ENCODE results near the gene ITPKB.

The ITPKB gene

GRCh38 chr1:226668173-226668560 lies 70.9 kb downstream of the ITPKB start:
- H3K14ac ChIP-seq (ENCODE audit: low read length), result no peak overlapping the region

GRCh38 chr1:226666692-226667091 lies 72.4 kb downstream of the ITPKB start:
- Histone ChIP-seq H3K4me2 (ENCODE audit: insufficient read depth, low read length, poor library complexity, severe bottlenecking) (no peak overlapping the region), H4K91ac (ENCODE audit: low read depth, low read length, poor library complexity) (no peak overlapping the region), H3K4me3 (ENCODE audit: low read length in 2 of 2) (no peak overlapping the region), H3K27me3 (ENCODE audit: control insufficient read depth in 3 of 3, insufficient read depth in 3 of 3, low read depth in 1 of 3, low read length in 3 of 3) (no peaks in the 10 kb centered on the region), H3K18ac (ENCODE audit: low read length) (no peak overlapping the region), H3K4me1 (ENCODE audit: control insufficient read depth in 2 of 2, insufficient read depth in 1 of 2, low read depth in 1 of 2, low read length in 2 of 2) (peaks cover 20 to 21% of the 10 kb centered on the region in 2 donors), H3K14ac (ENCODE audit: low read length) (no peak overlapping the region), H2AFZ (ENCODE audit: low read length) (no peak overlapping the region), H4K8ac (ENCODE audit: low read depth, low read length) (no peak overlapping the region), H3K27ac (replicated peaks; ENCODE audit: low read length) (no peak overlapping the region), H3K79me1 (ENCODE audit: low read depth, low read length) (no peaks in the 10 kb centered on the region), H3K9ac (ENCODE audit: low read depth, low read length, poor library complexity) (no peak overlapping the region), H3K9me3 (replicated peaks in 1 of 2; ENCODE audit: control insufficient read depth in 2 of 2, insufficient read depth in 1 of 2, low read depth in 1 of 2, low read length in 2 of 2) (no peaks in the 10 kb centered on the region), H2BK15ac (ENCODE audit: low read length) (no peak overlapping the region), H3K36me3 (replicated peaks in 1 of 2; ENCODE audit: control insufficient read depth in 2 of 2, insufficient read depth in 2 of 2, low read length in 2 of 2) (no peaks in the 10 kb centered on the region), H2BK5ac (ENCODE audit: low read length) (no peak overlapping the region), H3K23ac (ENCODE audit: low read depth, low read length, poor library complexity) (no peak overlapping the region), H2BK12ac (ENCODE audit: low read length) (no peak overlapping the region), H2AK5ac (ENCODE audit: low read depth, low read length) (no peak overlapping the region), H3K4ac (ENCODE audit: low read length) (no peak overlapping the region), H2BK120ac (ENCODE audit: low read depth, low read length) (no peak overlapping the region)
- WGBS, 2 donors (ENCODE audit: extremely low coverage in 2 of 2, insufficient read length in 2 of 2, insufficient replicate concordance in 1 of 2), result no CpG with 5 or more reads among the region's 4 CpGs
- DNase-seq (ENCODE audit: low spot score), result no peak

More at GRCh38 chr1:226668173-226668560, 70.9 kb downstream of the ITPKB start:
- Histone ChIP-seq H3K23ac (ENCODE audit: low read depth, low read length, poor library complexity) (no peak overlapping the region), H3K4me2 (ENCODE audit: insufficient read depth, low read length, poor library complexity, severe bottlenecking) (no peak overlapping the region), H2AFZ (ENCODE audit: low read length) (no peak overlapping the region), H4K91ac (ENCODE audit: low read depth, low read length, poor library complexity) (no peak overlapping the region), H2BK12ac (ENCODE audit: low read length) (no peak overlapping the region), H3K36me3 (replicated peaks in 1 of 2; ENCODE audit: control insufficient read depth in 2 of 2, insufficient read depth in 2 of 2, low read length in 2 of 2) (no peaks in the 10 kb centered on the region), H3K9me3 (replicated peaks in 1 of 2; ENCODE audit: control insufficient read depth in 2 of 2, insufficient read depth in 1 of 2, low read depth in 1 of 2, low read length in 2 of 2) (no peaks in the 10 kb centered on the region), H2BK120ac (ENCODE audit: low read depth, low read length) (no peak overlapping the region), H3K9ac (ENCODE audit: low read depth, low read length, poor library complexity) (no peak overlapping the region), H3K27me3 (ENCODE audit: control insufficient read depth in 3 of 3, insufficient read depth in 3 of 3, low read depth in 1 of 3, low read length in 3 of 3) (no peaks in the 10 kb centered on the region), H2AK5ac (ENCODE audit: low read depth, low read length) (no peak overlapping the region), H2BK15ac (ENCODE audit: low read length) (no peak overlapping the region), H3K79me1 (ENCODE audit: low read depth, low read length) (no peaks in the 10 kb centered on the region), H3K18ac (ENCODE audit: low read length) (no peak overlapping the region), H2BK5ac (ENCODE audit: low read length) (no peak overlapping the region), H3K4me1 (ENCODE audit: control insufficient read depth in 2 of 2, insufficient read depth in 1 of 2, low read depth in 1 of 2, low read length in 2 of 2) (peaks cover 6 to 8% of the 10 kb centered on the region in 2 donors), H3K4me3 (ENCODE audit: low read length in 2 of 2) (no peak overlapping the region), H3K4ac (ENCODE audit: low read length) (no peak overlapping the region), H3K27ac (replicated peaks; ENCODE audit: low read length) (no peak overlapping the region), H4K8ac (ENCODE audit: low read depth, low read length) (no peak overlapping the region)
- no peak for DNase-seq (ENCODE audit: low spot score)
- no CpG with 5 or more reads among the region's 5 CpGs for WGBS, 2 donors (ENCODE audit: extremely low coverage in 2 of 2, insufficient read length in 2 of 2, insufficient replicate concordance in 1 of 2)

GRCh38 chr1:226666164-226666506 lies 72.9 kb downstream of the ITPKB start:
- Histone ChIP-seq H2BK120ac (ENCODE audit: low read depth, low read length) (no peak overlapping the region), H2BK15ac (ENCODE audit: low read length) (no peak overlapping the region), H3K4me2 (ENCODE audit: insufficient read depth, low read length, poor library complexity, severe bottlenecking) (no peak overlapping the region), H2AK5ac (ENCODE audit: low read depth, low read length) (no peak overlapping the region), H4K91ac (ENCODE audit: low read depth, low read length, poor library complexity) (no peak overlapping the region), H2BK12ac (ENCODE audit: low read length) (no peak overlapping the region), H3K14ac (ENCODE audit: low read length) (no peak overlapping the region), H2AFZ (ENCODE audit: low read length) (no peak overlapping the region), H3K4me1 (ENCODE audit: control insufficient read depth in 2 of 2, insufficient read depth in 1 of 2, low read depth in 1 of 2, low read length in 2 of 2) (peaks cover 22 to 25% of the 10 kb centered on the region in 2 donors), H3K23ac (ENCODE audit: low read depth, low read length, poor library complexity) (no peak overlapping the region), H2BK5ac (ENCODE audit: low read length) (no peak overlapping the region), H3K4ac (ENCODE audit: low read length) (no peak overlapping the region), H3K9ac (ENCODE audit: low read depth, low read length, poor library complexity) (no peak overlapping the region), H3K18ac (ENCODE audit: low read length) (peak overlapping the region; percentile 1), H3K27ac (replicated peaks; ENCODE audit: low read length) (no peak overlapping the region), H3K79me1 (ENCODE audit: low read depth, low read length) (no peaks in the 10 kb centered on the region), H4K8ac (ENCODE audit: low read depth, low read length) (no peak overlapping the region), H3K9me3 (replicated peaks in 1 of 2; ENCODE audit: control insufficient read depth in 2 of 2, insufficient read depth in 1 of 2, low read depth in 1 of 2, low read length in 2 of 2) (no peaks in the 10 kb centered on the region), H3K4me3 (ENCODE audit: low read length in 2 of 2) (peak overlapping the region in 1 of 2 donors; percentile 32), H3K36me3 (replicated peaks in 1 of 2; ENCODE audit: control insufficient read depth in 2 of 2, insufficient read depth in 2 of 2, low read length in 2 of 2) (no peaks in the 10 kb centered on the region), H3K27me3 (ENCODE audit: control insufficient read depth in 3 of 3, insufficient read depth in 3 of 3, low read depth in 1 of 3, low read length in 3 of 3) (no peaks in the 10 kb centered on the region)
- DNase-seq (ENCODE audit: low spot score), result no peak
- no CpG with 5 or more reads among the region's 6 CpGs for WGBS, 2 donors (ENCODE audit: extremely low coverage in 2 of 2, insufficient read length in 2 of 2, insufficient replicate concordance in 1 of 2)

- H3K23ac ChIP-seq (ENCODE audit: low read depth, low read length, poor library complexity), result no peak overlapping the region
- H3K27ac ChIP-seq (replicated peaks; ENCODE audit: low read length), result no peak overlapping the region
- H2AFZ ChIP-seq (ENCODE audit: low read length), result no peak overlapping the region
- H3K4ac ChIP-seq (ENCODE audit: low read length), result no peak overlapping the region
- no peak overlapping the region for H2BK12ac ChIP-seq (ENCODE audit: low read length)
- no peak overlapping the region for H3K4me2 ChIP-seq (ENCODE audit: insufficient read depth, low read length, poor library complexity, severe bottlenecking)
- no peaks in the 10 kb centered on the region for H3K27me3 ChIP-seq (ENCODE audit: control insufficient read depth in 3 of 3, insufficient read depth in 3 of 3, low read depth in 1 of 3, low read length in 3 of 3)
- no peak overlapping the region for H2BK15ac ChIP-seq (ENCODE audit: low read length)
- H2BK120ac ChIP-seq (ENCODE audit: low read depth, low read length), result no peak overlapping the region
- no peak overlapping the region for H3K14ac ChIP-seq (ENCODE audit: low read length)
- no peak overlapping the region for H2BK5ac ChIP-seq (ENCODE audit: low read length)
- no CpG with 5 or more reads among the region's 17 CpGs for WGBS, 2 donors (ENCODE audit: extremely low coverage in 2 of 2, insufficient read length in 2 of 2, insufficient replicate concordance in 1 of 2)
- no peak overlapping the region for H3K9ac ChIP-seq (ENCODE audit: low read depth, low read length, poor library complexity)
- H2AK5ac ChIP-seq (ENCODE audit: low read depth, low read length), result no peak overlapping the region
- H3K9me3 ChIP-seq (replicated peaks in 1 of 2; ENCODE audit: control insufficient read depth in 2 of 2, insufficient read depth in 1 of 2, low read depth in 1 of 2, low read length in 2 of 2), result no peaks in the 10 kb centered on the region
- DNase-seq (ENCODE audit: low spot score), result no peak
- no peak overlapping the region for H4K8ac ChIP-seq (ENCODE audit: low read depth, low read length)
- H3K4me3 ChIP-seq (ENCODE audit: low read length in 2 of 2), result no peak overlapping the region
- no peak overlapping the region for H4K91ac ChIP-seq (ENCODE audit: low read depth, low read length, poor library complexity)
- no peak overlapping the region for H3K18ac ChIP-seq (ENCODE audit: low read length)
- H3K79me1 ChIP-seq (ENCODE audit: low read depth, low read length), result no peaks in the 10 kb centered on the region
- H3K36me3 ChIP-seq (replicated peaks in 1 of 2; ENCODE audit: control insufficient read depth in 2 of 2, insufficient read depth in 2 of 2, low read length in 2 of 2), result no peaks in the 10 kb centered on the region
- H3K4me1 ChIP-seq (ENCODE audit: control insufficient read depth in 2 of 2, insufficient read depth in 1 of 2, low read depth in 1 of 2, low read length in 2 of 2), result peaks cover 26 to 30% of the 10 kb centered on the region in 2 donors
These were observed 73.4 kb downstream of the ITPKB start for GRCh38 chr1:226665505-226666163.
